Stimulated activated CD8-positive, alpha-beta memory T cell treated with anti-CD3 and anti-CD28 coated beads, Interleukin-12 subunit alpha, Interleukin-12 subunit beta, amount 100 ng/mL, for 24 hours (primary cell): ENCODE data around the gene PTPN3.

Source experiments
- DNase-seq: peaks from one replicate; pipeline ENCODE4 v3.0.0-alpha.2; 2020; ENCODE audit errors: extremely low read depth

The PTPN3 gene

DNA sequence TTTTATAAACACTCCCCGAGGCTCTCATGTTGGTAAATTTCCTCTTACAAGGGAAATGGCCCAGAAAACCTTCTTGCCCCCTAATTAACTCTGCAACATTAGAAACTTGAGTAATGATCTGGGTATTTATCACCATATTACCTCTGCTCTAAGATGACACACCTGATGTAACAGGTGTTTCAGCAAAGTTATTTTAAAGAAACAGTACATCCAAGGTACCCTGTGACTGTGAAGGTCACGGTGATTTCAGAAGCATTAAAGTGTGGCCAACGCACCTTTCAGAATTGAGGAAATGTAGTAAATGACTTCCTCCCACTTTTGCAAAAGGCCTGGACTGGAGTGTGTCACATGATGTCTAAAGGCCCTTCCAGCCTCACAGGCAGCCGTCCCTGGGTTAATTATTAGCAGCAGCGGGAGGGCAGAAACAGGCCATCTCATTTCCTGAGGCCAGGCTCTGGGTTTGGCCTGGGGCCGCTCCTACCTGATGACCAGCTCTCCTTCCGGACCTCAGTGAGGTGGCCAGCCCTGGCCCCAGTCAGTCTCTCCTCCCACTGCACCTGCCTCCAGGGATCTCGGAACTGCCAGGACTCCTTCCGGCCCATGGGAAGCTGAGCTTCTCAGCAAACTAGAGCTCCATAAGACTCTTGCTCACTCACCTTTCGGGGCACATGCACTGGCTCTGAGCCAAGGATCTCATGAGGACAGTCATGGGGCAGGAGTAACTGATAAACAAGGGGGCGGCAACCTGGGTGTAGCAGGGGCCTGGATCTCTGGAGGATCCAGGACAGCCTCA, 20.7 kb downstream of the PTPN3 start:
- DNase-seq: no peak

GRCh38 chr9:109476642-109477257, 21.4 kb downstream of the PTPN3 start:
- DNase-seq: no peak

DNA sequence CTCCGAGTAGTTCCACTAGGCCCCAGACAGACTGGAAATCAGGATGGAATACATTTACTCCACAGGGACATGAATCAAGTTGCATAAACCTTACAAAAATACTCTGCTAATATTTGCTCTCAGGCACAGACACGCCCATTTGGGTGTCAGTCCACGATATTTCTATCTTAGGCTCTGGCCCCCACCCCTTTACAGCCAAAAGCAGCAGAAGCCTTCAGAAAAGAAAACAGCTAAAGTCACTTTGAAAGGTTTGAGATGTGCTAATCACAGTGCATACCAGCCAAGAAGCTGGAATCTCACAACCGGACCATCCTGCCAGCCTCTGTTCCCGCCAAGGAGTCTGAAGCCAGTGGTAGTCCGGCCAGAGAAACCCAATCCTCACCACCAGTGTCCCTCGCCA, 22.6 kb downstream of the PTPN3 start:
- no peak for DNase-seq

DNA sequence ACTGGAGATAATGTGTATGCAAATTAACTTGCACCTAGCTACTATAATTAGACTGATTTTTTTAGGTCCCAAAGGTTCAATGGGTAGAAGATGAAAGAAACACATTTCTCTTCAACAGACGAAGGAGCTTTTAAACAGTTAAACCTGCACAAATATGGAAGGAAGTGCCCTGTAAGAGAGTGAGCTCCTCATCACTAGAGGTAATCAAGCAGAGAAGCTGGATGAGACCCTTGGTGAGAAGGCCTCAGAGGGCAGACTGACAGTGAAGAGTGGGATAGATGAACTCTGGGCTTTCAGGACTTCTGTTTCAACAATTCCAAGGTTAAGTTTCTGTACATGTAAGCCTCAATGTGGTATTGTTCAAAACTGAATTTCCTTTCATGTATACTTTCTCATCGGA, 23.2 kb downstream of the PTPN3 start:
- no peak for DNase-seq

- no peak for DNase-seq
These were observed 23.9 kb downstream of the PTPN3 start for GRCh38 chr9:109474170-109474569.

DNA sequence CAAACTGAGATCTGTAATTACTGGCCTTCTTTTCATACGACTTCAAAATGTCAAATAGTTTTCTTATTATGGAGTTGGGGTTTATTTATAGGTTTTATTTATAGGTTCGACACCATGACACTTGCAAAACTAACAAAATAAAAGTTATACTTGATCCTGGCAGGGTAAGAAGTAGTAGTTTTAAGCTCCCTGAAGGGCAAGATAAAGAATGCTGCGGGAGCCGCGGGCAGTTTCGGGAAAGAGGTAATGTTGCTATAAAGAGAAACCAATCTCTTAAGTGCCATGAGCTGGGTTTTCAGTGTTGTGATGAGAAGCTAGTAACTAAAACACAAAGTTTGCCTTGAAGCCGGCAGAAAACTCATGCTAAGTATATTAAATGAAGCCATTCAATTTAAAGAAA, 24.8 kb downstream of the PTPN3 start:
- no peak for DNase-seq

GRCh38 chr9:109471475-109472393, 26.4 kb downstream of the PTPN3 start:
- no peak for DNase-seq

- peak; percentile 20 for DNase-seq
These were observed 28.3 kb downstream of the PTPN3 start for GRCh38 chr9:109469646-109470358.

DNA sequence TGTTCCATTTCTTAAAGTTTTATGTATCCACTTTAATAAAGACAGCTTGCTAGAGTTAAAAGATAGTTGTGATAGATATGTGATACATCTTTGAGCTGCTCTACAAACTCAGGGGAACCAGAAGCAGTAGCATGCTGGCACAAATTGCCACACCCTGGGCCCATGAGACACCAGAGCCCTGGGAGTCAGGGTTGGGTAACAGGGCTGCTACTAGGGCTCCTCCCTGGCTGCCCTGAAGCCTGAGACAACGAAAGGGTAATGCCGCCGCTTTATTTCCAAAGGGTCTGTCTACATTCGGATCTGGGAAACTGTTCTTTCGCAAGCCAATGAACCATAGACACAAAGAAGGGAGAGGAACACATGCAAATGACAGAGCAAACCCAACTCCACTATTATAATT, 29.2 kb downstream of the PTPN3 start:
- DNase-seq: no peak

- DNase-seq: no peak
These were observed 30.2 kb downstream of the PTPN3 start for GRCh38 chr9:109467936-109468335.

GRCh38 chr9:109466623-109467590, 31.2 kb downstream of the PTPN3 start:
- no peak for DNase-seq

GRCh38 chr9:109463924-109464625, 34.0 kb downstream of the PTPN3 start:
- no peak for DNase-seq

- no peak for DNase-seq
These were observed 37.5 kb downstream of the PTPN3 start for GRCh38 chr9:109460576-109460975.

GRCh38 chr9:109459423-109459822, 38.7 kb downstream of the PTPN3 start:
- DNase-seq: no peak

DNA sequence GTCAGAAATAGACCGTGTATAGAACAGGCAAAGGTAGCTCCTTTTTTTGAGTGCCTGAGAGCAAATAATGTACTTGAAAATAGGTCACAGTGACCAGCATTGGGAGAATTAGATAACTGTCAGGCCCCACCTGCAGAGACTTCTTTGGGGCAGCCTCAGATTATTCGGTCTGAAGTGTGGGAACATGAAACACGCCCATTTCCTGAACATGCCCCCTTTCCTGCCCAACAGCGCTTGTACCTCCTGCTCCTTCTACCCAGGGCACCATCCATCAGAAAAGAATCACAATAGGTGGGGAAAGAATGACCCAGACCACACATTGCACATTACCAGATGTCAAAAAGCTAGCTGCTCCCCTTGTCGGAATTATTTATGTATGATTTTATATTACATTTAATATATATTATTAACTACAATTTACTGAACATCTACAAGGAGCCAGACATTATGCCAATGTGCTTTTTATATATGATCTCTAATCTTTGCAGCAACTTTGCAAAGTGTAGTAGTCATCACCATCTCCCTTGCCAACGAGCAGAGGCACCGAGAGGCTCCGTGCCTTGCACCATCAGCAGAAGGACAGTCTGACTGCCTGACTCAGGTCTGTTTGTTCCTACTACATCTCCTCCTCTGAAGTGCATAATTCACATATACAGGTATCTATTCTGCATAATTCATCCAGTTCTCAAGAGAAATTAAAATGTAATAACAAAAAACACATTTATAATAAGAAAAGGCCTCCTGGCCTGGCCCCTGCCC, 39.5 kb downstream of the PTPN3 start:
- no peak for DNase-seq

DNA sequence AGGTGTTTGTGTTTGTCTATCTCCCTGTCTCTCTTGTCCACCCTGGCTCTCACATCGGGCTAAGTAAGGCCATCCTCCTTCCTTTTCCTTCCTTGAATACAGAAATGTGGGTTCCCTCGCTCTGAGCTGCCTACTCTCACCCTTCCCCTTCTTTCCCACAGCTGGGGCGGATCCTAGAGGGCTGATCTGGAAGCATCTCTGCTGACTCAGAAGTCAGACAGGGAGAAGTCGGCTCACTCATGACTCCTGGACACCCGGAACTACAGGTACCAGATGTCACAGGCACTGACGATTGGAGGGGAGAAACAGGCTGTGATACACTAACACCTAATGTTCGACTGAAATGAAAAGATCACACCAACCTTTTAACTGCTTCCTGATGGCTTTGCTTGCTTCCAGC, 41.3 kb downstream of the PTPN3 start:
- DNase-seq: no peak

DNA sequence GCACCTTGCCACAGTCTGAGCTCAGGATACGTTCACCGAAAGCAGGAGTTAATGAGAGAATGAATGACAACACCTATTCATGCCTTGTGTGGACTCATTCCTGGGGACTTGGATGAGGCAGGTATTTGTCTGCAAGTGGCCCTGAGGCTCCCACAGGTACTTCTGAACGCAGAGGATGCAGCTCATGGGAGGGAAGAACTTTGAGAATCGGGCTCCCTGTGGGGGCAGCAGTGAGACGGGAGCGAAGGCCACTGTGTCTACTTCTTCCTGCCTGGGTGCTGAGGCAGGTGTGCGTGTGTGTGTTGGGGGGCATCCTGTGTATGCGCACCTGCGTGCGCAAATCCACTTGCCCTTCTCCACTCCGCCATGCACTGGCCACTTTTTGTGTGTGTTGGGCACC, 42.2 kb downstream of the PTPN3 start:
- DNase-seq: no peak

GRCh38 chr9:109455391-109455790, 42.7 kb downstream of the PTPN3 start:
- no peak for DNase-seq

- DNase-seq: no peak
These were observed 43.4 kb downstream of the PTPN3 start for GRCh38 chr9:109454601-109455155.
